ENCODE results near the gene GABBR2. TPM values are rescaled to one million over a fixed set of nuclear protein-coding genes. Genes with fewer than 3 reads are reported as not detected.

The GABBR2 gene
- total RNA-seq, 1 experiment from 2014 or later = 0.76 TPM

- H3K4me1 ChIP-seq (replicated peaks; ENCODE audit: insufficient read depth) = peaks cover 37% of the 10 kb centered on the region
- H3F3A ChIP-seq (ENCODE audit: insufficient read depth, low read depth) = peaks cover 24% of the 10 kb centered on the region
- no TSS peak for BruUV-seq (replicated peaks)
- H3K79me2 ChIP-seq (ENCODE audit: low read depth) = no peaks in the 10 kb centered on the region
- ChIA-PET POLR2A (ENCODE audit: unreplicated experiment) (no interaction called here), CTCF (no interaction called here)
- no peak overlapping the region for H3K4me3 ChIP-seq
- no peaks in the 10 kb centered on the region for H3K36me3 ChIP-seq (ENCODE audit: low read depth)
- no peak for DNase-seq
- peak overlapping the region; percentile 71 for H3K27ac ChIP-seq
- no peaks in the 10 kb centered on the region for H4K20me1 ChIP-seq (ENCODE audit: insufficient read depth)
- no peak for TF ChIP-seq EZH2 (IDR thresholded peaks at IDR 0.05; ENCODE audit: low read depth)
- no peak for TF ChIP-seq CTCF (conservative IDR thresholded peaks at IDR 0.05)
- H3K27me3 ChIP-seq (ENCODE audit: insufficient read depth, low read depth) = no peaks in the 10 kb centered on the region
- intact Hi-C loops (cut with micrococcal nuclease; ENCODE audit: unreplicated experiment) = loop anchor here (2.0 kb wide), 1 partner anchor 417 kb away; no protein-coding TSS in a partner anchor
- H3K9me3 ChIP-seq (ENCODE audit: insufficient read depth, low read depth) = no peaks in the 10 kb centered on the region
- peak overlapping the region; percentile 60; the same call in 1 of the 2 replicates for H3K4me2 ChIP-seq
- no peaks in the 10 kb centered on the region for H3K9me2 ChIP-seq (ENCODE audit: insufficient read depth)
- H2AFZ ChIP-seq = no peak overlapping the region
Measured at GRCh38 chr9:98373609-98374008, 335.1 kb downstream of the GABBR2 start.

- intact Hi-C loops (cut with micrococcal nuclease; ENCODE audit: unreplicated experiment) = no loop called here
Measured at GRCh38 chr9:98372077-98372836, 336.5 kb downstream of the GABBR2 start.

GRCh38 chr9:98370976-98371315 is 337.8 kb downstream of the GABBR2 start:
- no TSS peak for BruUV-seq (replicated peaks)
- H3K9me2 ChIP-seq (ENCODE audit: insufficient read depth) = no peaks in the 10 kb centered on the region
- no peaks in the 10 kb centered on the region for H3K79me2 ChIP-seq (ENCODE audit: low read depth)
- no peak for TF ChIP-seq CTCF (conservative IDR thresholded peaks at IDR 0.05)
- TF ChIP-seq EZH2 (IDR thresholded peaks at IDR 0.05; ENCODE audit: low read depth) = no peak
- peaks cover 30% of the 10 kb centered on the region for H3K4me1 ChIP-seq (replicated peaks; ENCODE audit: insufficient read depth)
- peaks cover 23% of the 10 kb centered on the region for H3F3A ChIP-seq (ENCODE audit: insufficient read depth, low read depth)
- H3K4me3 ChIP-seq = no peak overlapping the region
- H3K27ac ChIP-seq = no peak overlapping the region
- no peak overlapping the region for H3K4me2 ChIP-seq
- CTCF ChIA-PET = no interaction called here
- intact Hi-C loops (cut with micrococcal nuclease; ENCODE audit: unreplicated experiment) = no loop called here
- peaks cover 7% of the 10 kb centered on the region for H3K9me3 ChIP-seq (ENCODE audit: insufficient read depth, low read depth)
- DNase-seq = no peak
- no peaks in the 10 kb centered on the region for H3K36me3 ChIP-seq (ENCODE audit: low read depth)
- no peak overlapping the region for H2AFZ ChIP-seq
- H3K27me3 ChIP-seq (ENCODE audit: insufficient read depth, low read depth) = no peaks in the 10 kb centered on the region
- no peaks in the 10 kb centered on the region for H4K20me1 ChIP-seq (ENCODE audit: insufficient read depth)
- POLR2A ChIA-PET (ENCODE audit: unreplicated experiment) = no interaction called here

More at GRCh38 chr9:98372077-98372836, 336.5 kb downstream of the GABBR2 start:
- H3K4me3 ChIP-seq = no peak overlapping the region
- H3K9me2 ChIP-seq (ENCODE audit: insufficient read depth) = no peaks in the 10 kb centered on the region
- ChIA-PET POLR2A (ENCODE audit: unreplicated experiment) (no interaction called here), CTCF (no interaction called here)
- no peaks in the 10 kb centered on the region for H4K20me1 ChIP-seq (ENCODE audit: insufficient read depth)
- peaks cover 37% of the 10 kb centered on the region for H3K4me1 ChIP-seq (replicated peaks; ENCODE audit: insufficient read depth)
- H3F3A ChIP-seq (ENCODE audit: insufficient read depth, low read depth) = peaks cover 24% of the 10 kb centered on the region
- no peaks in the 10 kb centered on the region for H3K9me3 ChIP-seq (ENCODE audit: insufficient read depth, low read depth)
- no peak for DNase-seq
- no peaks in the 10 kb centered on the region for H3K36me3 ChIP-seq (ENCODE audit: low read depth)
- BruUV-seq (replicated peaks) = no TSS peak
- H3K27ac ChIP-seq = no peak overlapping the region
- no peak overlapping the region for H3K4me2 ChIP-seq
- no peak overlapping the region for H2AFZ ChIP-seq
- TF ChIP-seq CTCF (conservative IDR thresholded peaks at IDR 0.05) (no peak), EZH2 (IDR thresholded peaks at IDR 0.05; ENCODE audit: low read depth) (no peak)
- no peaks in the 10 kb centered on the region for H3K27me3 ChIP-seq (ENCODE audit: insufficient read depth, low read depth)
- H3K79me2 ChIP-seq (ENCODE audit: low read depth) = no peaks in the 10 kb centered on the region
